ENCODE results near the gene GABRE.

DNA sequence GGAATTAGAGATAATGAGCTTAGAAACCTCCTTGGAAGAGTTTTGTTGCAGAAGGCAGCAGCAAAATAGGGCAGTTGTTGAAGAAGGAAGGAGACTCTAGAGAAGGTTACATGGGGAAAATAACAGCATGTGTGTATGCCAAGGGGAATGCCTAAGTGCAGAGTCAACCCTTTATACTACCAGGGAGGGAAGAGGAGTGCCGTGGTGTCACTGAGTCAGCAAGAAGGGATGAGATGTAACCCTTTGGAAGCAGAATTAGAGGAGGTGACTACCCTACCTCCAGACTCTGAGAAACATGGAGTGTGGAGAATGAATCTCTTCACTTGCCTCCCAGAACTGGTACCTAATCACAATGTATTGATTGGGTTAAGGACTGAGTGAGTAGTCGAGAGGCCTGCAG lies 6.7 kb upstream of the GABRE start:
- TF ChIP-seq, protein P1, sequence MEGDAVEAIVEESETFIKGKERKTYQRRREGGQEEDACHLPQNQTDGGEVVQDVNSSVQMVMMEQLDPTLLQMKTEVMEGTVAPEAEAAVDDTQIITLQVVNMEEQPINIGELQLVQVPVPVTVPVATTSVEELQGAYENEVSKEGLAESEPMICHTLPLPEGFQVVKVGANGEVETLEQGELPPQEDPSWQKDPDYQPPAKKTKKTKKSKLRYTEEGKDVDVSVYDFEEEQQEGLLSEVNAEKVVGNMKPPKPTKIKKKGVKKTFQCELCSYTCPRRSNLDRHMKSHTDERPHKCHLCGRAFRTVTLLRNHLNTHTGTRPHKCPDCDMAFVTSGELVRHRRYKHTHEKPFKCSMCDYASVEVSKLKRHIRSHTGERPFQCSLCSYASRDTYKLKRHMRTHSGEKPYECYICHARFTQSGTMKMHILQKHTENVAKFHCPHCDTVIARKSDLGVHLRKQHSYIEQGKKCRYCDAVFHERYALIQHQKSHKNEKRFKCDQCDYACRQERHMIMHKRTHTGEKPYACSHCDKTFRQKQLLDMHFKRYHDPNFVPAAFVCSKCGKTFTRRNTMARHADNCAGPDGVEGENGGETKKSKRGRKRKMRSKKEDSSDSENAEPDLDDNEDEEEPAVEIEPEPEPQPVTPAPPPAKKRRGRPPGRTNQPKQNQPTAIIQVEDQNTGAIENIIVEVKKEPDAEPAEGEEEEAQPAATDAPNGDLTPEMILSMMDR (IDR thresholded peaks at IDR 0.05; ENCODE audit: extremely low read depth in 1 of 2, insufficient read depth in 1 of 2, low read depth in 1 of 2, low read length in 2 of 2), result no peak
- no peak for TF ChIP-seq POLR2A (IDR thresholded peaks at IDR 0.05; ENCODE audit: low read depth, low read length)
- TF ChIP-seq FOS (IDR thresholded peaks at IDR 0.05; ENCODE audit: borderline replicate concordance, insufficient read depth, low read length), result no peak
